GM18858 (cell line): ENCODE measurements around the gene OXT.
"Not testable (repeated sequence)": the region's sequence is repeated elsewhere in the genome, so short reads cannot be mapped to it uniquely, and the experiment has no call there.

Experiments used
- ATAC-seq: cut with Tn5 transposase; IDR thresholded peaks from one replicate; pipeline ENCODE4 v1.9.1; 2021; ENCODE audit not compliant: unreplicated experiment

OXT gene

GRCh38 chr20:3109350-3110302, 38.2 kb downstream of the OXT start:
- ATAC-seq: no peak

GRCh38 chr20:3111507-3111906, 40.1 kb downstream of the OXT start:
- no peak for ATAC-seq

DNA sequence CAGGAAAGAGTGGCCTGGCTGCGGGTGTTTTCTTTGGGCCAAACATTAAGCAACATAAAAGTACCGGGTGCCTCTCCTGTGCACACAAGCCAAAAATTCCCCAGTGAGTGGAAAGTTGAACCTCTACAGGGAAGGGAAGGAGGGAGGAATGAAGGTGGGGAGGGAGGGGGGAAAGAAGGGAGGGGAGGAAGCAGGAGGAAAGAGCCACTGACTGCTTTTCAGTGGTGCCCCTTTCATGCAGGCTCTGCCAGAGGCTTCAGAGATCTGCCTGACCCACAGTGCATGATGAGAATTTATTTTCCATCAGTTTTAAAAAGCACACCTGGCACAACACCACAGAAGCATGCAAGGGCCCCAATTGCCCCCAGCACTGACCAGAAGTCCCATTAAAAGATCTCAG, 40.6 kb downstream of the OXT start:
- no peak for ATAC-seq

GRCh38 chr20:3115190-3116107, 44.0 kb downstream of the OXT start:
- ATAC-seq: no peak

DNA sequence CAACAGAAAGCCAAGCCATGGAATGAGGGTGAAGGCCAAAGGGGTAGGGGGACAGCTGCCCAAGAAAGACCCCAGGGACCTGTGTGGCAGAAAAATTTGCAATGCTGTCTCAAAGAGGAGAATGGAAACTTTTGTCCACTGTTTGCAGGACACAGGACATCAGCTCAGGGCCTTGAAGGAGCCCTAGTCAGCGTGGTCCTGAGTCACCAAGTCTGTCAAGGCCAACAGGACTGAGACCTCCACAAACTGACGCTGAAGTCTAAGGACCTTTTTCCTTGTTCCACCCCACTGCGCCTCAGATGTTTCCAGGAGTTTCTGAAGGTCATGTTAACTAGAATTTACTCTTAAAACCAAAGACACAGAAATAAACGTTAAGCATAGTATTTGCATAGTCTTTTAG, 44.9 kb downstream of the OXT start:
- ATAC-seq: no peak

- not testable (repeated sequence) for ATAC-seq
Observed at GRCh38 chr20:3117839-3118379, 46.5 kb downstream of the OXT start.

GRCh38 chr20:3119044-3119443, 47.6 kb downstream of the OXT start:
- no peak for ATAC-seq

GRCh38 chr20:3121271-3121911, 50.0 kb downstream of the OXT start:
- no peak for ATAC-seq
